SU-DHL-6 (cell line): ENCODE results near the gene DCHS1.

Experiments used
- H2AFZ ChIP-seq: fragments of 200-600 bp; sonication (generic); 2 replicates; pipeline ENCODE4 v1.6.1; 2014; ENCODE audit warnings: low read depth, mild to moderate bottlenecking, moderate library complexity, mixed read lengths, antibody characterized with exemption, low read length; ENCODE audit not compliant: severe bottlenecking
- H3F3A ChIP-seq: fragments of 200-600 bp; shearing (Covaris generic); 2 replicates; pipeline ENCODE4 v1.6.0; 2016; ENCODE audit warnings: antibody characterized with exemption, mild to moderate bottlenecking; ENCODE audit not compliant: insufficient read depth
- H3K27ac ChIP-seq: fragments of 200-600 bp; sonication (generic); 2 replicates; pipeline ENCODE4 v1.5.1; 2016; ENCODE audit warnings: low read depth, mild to moderate bottlenecking, low read length, moderate library complexity, mixed read lengths
- H3K27me3 ChIP-seq: fragments of 200-600 bp; sonication (generic), shearing (Covaris generic); 2 replicates; pipeline ENCODE4 v1.6.0; 2014; ENCODE audit warnings: mild to moderate bottlenecking, low read length
- H3K36me3 ChIP-seq: fragments of 200-600 bp; sonication (generic); 2 replicates; pipeline ENCODE4 v1.6.1; 2014; ENCODE audit warnings: mild to moderate bottlenecking, low read length, mixed read lengths
- H3K4me2 ChIP-seq: fragments of 300-600, 200-600 bp; shearing (Covaris generic), sonication (generic); 2 replicates; pipeline ENCODE4 v1.6.0; 2014; ENCODE audit warnings: low read length, low read depth, mild to moderate bottlenecking; ENCODE audit not compliant: poor library complexity, severe bottlenecking
- H3K4me3 ChIP-seq: fragments of 200-600 bp; sonication (generic); 2 replicates; pipeline ENCODE4 v1.5.1; 2014; ENCODE audit warnings: antibody characterized with exemption, low read length, mild to moderate bottlenecking, mixed read lengths; ENCODE audit not compliant: insufficient read depth, poor library complexity, severe bottlenecking
- H3K79me2 ChIP-seq: fragments of 200-600 bp; sonication (generic); 2 replicates; pipeline ENCODE4 v1.6.1; 2014; ENCODE audit warnings: mild to moderate bottlenecking, low read length, moderate library complexity; ENCODE audit not compliant: insufficient read depth
- H3K9ac ChIP-seq: fragments of 200-600 bp; sonication (generic); 2 replicates; pipeline ENCODE4 v1.7.0; 2014; ENCODE audit warnings: mild to moderate bottlenecking, low read length
- H3K9me2 ChIP-seq: fragments of 200-600 bp; sonication (generic); replicated peaks from 2 replicates; pipeline ENCODE4 v1.6.1; 2014; ENCODE audit warnings: low read length; ENCODE audit not compliant: insufficient read depth
- H3K9me3 ChIP-seq: fragments of 200-600 bp; sonication (generic); 2 replicates; pipeline ENCODE4 v1.6.1; 2014; ENCODE audit warnings: low read length, mixed read lengths; ENCODE audit not compliant: insufficient read depth
- H4K20me1 ChIP-seq: fragments of 200-600 bp; sonication (generic); 2 replicates; pipeline ENCODE4 v1.6.1; 2014; ENCODE audit warnings: low read depth, mild to moderate bottlenecking, antibody characterized with exemption, low read length, moderate library complexity, mixed read lengths
- EZH2phosphoT487 ChIP-seq: fragments of 200-600 bp; sonication (generic), shearing (Covaris generic); conservative IDR thresholded peaks from 2 replicates; pipeline ENCODE4 v1.6.1; 2018; ENCODE audit warnings: mild to moderate bottlenecking, antibody characterized with exemption, low read length, moderate library complexity, mixed read lengths
- TF ChIP-seq, protein P1 (sequence below): fragments of 200-600 bp; sonication (generic); IDR thresholded peaks from one replicate; pipeline ENCODE4 v1.5.1; 2017; ENCODE audit warnings: antibody characterized with exemption, mild to moderate bottlenecking, low read length, moderate library complexity; ENCODE audit not compliant: insufficient read depth, poor library complexity, severe bottlenecking

The DCHS1 gene

DNA sequence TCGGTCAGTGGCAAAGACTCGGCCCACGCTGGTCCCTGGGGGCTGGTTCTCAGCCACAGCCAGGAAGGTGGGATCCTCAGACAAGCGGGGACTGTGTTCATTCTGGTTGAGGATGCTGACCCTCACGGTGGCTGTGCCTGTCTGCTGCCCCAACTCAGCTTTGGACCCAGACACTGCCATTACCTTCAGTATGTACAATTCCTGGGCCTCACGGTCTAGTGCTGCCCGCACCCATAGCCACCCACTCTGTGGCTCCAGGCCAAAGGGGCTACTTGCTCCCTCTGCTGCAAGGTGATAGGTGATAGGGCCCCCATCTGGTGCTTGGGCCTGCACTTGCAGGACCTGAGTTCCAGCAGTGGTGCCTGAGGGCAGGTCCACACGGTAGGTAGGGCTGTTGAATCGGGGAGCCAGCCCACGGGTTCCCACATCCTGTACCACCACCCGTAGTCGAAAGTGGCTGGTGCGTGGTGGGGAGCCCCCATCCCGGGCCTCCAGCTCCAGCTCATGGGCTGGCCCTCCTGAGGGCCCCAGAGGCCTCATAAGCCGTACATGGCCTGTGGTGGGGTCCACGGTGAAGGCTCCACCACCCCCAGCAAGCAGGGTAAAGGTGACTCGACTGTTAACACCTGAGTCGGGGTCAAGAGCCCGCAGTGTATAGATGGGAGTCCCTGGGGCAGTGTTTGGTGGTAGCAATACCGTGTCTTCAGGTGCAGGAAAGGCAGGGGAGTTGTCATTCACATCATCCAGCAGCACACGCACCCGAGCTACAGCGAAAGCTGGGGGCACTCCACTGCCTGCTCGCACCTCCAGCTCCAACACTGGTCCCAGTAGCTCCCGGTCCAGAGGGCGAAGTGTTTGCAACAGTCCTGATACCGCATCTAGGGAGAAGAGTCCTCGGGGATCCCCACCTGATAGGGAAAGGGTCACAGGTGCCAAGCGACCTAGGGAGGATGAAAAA is 23.2 kb downstream of the DCHS1 start:
- H3K9me2 ChIP-seq: no peaks in the 10 kb centered on the region
- H3K4me2 ChIP-seq: no peak overlapping the region
- H3K79me2 ChIP-seq: no peaks in the 10 kb centered on the region
- no peaks in the 10 kb centered on the region for H3K36me3 ChIP-seq
- TF ChIP-seq, protein P1, sequence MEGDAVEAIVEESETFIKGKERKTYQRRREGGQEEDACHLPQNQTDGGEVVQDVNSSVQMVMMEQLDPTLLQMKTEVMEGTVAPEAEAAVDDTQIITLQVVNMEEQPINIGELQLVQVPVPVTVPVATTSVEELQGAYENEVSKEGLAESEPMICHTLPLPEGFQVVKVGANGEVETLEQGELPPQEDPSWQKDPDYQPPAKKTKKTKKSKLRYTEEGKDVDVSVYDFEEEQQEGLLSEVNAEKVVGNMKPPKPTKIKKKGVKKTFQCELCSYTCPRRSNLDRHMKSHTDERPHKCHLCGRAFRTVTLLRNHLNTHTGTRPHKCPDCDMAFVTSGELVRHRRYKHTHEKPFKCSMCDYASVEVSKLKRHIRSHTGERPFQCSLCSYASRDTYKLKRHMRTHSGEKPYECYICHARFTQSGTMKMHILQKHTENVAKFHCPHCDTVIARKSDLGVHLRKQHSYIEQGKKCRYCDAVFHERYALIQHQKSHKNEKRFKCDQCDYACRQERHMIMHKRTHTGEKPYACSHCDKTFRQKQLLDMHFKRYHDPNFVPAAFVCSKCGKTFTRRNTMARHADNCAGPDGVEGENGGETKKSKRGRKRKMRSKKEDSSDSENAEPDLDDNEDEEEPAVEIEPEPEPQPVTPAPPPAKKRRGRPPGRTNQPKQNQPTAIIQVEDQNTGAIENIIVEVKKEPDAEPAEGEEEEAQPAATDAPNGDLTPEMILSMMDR: no peak
- no peak for TF ChIP-seq EZH2phosphoT487
- H3F3A ChIP-seq: no peaks in the 10 kb centered on the region
- H3K27ac ChIP-seq: no peak overlapping the region
- no peak overlapping the region for H3K9ac ChIP-seq
- no peaks in the 10 kb centered on the region for H3K9me3 ChIP-seq
- H3K27me3 ChIP-seq: no peaks in the 10 kb centered on the region
- H2AFZ ChIP-seq: no peak overlapping the region
- H3K4me3 ChIP-seq: no peak overlapping the region
- H4K20me1 ChIP-seq: no peaks in the 10 kb centered on the region

DNA sequence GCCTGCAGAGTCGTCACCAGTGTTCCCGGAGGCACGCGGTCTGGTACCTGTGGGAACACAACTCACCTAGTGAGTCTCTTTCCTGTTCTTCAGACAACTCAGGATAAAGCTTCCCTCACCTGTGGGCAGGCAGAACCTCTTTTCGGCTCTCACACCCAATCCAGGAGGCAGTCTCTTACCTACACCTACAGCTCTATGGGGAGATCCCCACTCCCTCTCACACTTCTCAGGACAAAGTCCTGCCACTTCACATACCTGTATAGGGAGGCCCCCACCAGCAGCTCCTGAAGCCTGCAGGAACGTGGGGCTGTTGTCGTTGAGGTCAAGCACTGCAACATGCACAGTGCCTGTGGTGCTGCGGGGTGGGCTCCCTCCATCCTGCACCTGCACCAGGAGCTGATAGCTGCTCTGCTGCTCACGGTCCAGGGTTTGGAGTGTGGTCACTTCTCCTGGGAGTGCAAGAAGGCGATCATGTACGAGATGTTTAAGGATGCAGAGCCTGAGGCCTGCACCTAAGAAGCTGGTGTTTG is 24.2 kb downstream of the DCHS1 start:
- Histone ChIP-seq H3K9me3 (no peaks in the 10 kb centered on the region), H3F3A (no peaks in the 10 kb centered on the region), H3K27ac (no peak overlapping the region), H2AFZ (no peak overlapping the region), H3K27me3 (no peaks in the 10 kb centered on the region), H3K4me3 (no peak overlapping the region), H3K4me2 (no peak overlapping the region), H3K9ac (no peak overlapping the region), H3K79me2 (no peaks in the 10 kb centered on the region), H4K20me1 (no peaks in the 10 kb centered on the region), H3K36me3 (no peaks in the 10 kb centered on the region), H3K9me2 (no peaks in the 10 kb centered on the region)
- TF ChIP-seq, protein P1: no peak
- no peak for TF ChIP-seq EZH2phosphoT487

DNA sequence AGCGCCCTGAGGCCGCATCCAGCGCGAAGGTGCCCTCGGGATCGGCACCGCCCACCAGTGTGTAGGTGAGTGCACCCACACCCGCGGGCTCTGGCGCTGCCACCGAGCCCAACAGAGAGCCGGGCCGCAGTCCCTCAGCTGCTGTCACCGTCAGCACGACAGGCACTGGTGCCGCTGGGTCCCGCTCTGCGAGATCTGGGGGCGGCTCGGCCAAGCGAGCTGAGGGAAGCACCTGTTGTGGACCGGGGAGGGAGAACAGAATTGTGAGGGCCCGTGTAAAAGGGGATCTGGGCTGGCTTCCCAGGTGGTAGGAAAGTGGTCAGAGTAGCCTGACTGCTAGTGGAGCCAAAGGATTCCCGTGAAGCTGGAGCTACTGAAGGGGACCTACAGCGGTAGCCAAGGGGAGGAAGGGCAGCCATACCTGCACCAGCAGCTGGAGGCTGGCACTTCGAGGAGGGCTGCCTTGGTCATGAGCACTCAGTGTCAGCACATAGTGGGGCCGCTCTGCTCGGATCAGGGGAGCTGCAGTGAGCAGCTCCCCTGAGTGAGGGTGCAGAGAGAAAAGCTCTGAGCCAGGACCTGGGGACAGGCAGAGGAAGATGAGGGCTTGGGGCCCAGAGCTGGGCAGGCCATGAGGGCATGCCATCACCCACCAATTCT is 24.8 kb downstream of the DCHS1 start:
- Histone ChIP-seq H4K20me1 (no peaks in the 10 kb centered on the region), H2AFZ (no peak overlapping the region), H3F3A (no peaks in the 10 kb centered on the region), H3K9me3 (no peaks in the 10 kb centered on the region), H3K9me2 (no peaks in the 10 kb centered on the region), H3K4me3 (no peak overlapping the region), H3K27me3 (no peaks in the 10 kb centered on the region), H3K79me2 (no peaks in the 10 kb centered on the region), H3K4me2 (no peak overlapping the region), H3K27ac (no peak overlapping the region), H3K36me3 (no peaks in the 10 kb centered on the region), H3K9ac (no peak overlapping the region)
- TF ChIP-seq, protein P1: no peak
- TF ChIP-seq EZH2phosphoT487: no peak
